DND-41 (cell line): Measurements from ENCODE around the gene GPR108.

Source experiments
- ATAC-seq: fragments of 200-7000 bp; cut with Tn5 transposase; 3 replicates; pipeline ENCODE4 v1.9.1; 2021; ENCODE audit warnings: low read depth; ENCODE audit not compliant: insufficient read depth
- DNase-seq: peaks from one replicate; pipeline ENCODE4 v3.0.0-alpha.2; 2020
- H2AFZ ChIP-seq: 2 replicates; pipeline ENCODE4 v1.6.0; 2012; ENCODE audit warnings: low read depth, low read length
- H3K27ac ChIP-seq: 2 replicates; pipeline ENCODE4 v1.5.1; 2012; ENCODE audit warnings: low read length, inconsistent platforms
- H3K27me3 ChIP-seq: fragments of 200-600 bp; sonication (generic); 2 replicates; pipeline ENCODE4 v1.6.0; 2012; ENCODE audit warnings: low read length, mild to moderate bottlenecking, inconsistent platforms; ENCODE audit not compliant: insufficient read depth, poor library complexity
- H3K36me3 ChIP-seq: 2 replicates; pipeline ENCODE4 v1.5.1; 2012; ENCODE audit warnings: low read length, inconsistent platforms; ENCODE audit not compliant: insufficient read depth
- H3K4me1 ChIP-seq: 2 replicates; pipeline ENCODE4 v1.5.1; 2012; ENCODE audit warnings: mild to moderate bottlenecking, low read length; ENCODE audit not compliant: insufficient read depth
- H3K4me2 ChIP-seq: 2 replicates; pipeline ENCODE4 v1.6.0; 2012; ENCODE audit warnings: mild to moderate bottlenecking, moderate library complexity, low read length, inconsistent platforms; ENCODE audit not compliant: insufficient read depth
- H3K4me3 ChIP-seq, 2 experiments: fragments of 200-600 bp in 1 of 2; shearing (Covaris generic) in 1 of 2; 2 replicates each; pipeline ENCODE4 v1.5.1; 2012 to 2016; ENCODE audit warnings: inconsistent platforms in 2 of 2, low read length in 2 of 2, mild to moderate bottlenecking in 2 of 2, low read depth in 1 of 2, moderate library complexity in 1 of 2
- H3K79me2 ChIP-seq: 2 replicates; pipeline ENCODE4 v1.6.0; 2012; ENCODE audit warnings: low read length, inconsistent platforms; ENCODE audit not compliant: insufficient read depth
- H3K9ac ChIP-seq: 2 replicates; pipeline ENCODE4 v1.6.0; 2012; ENCODE audit warnings: low read depth, mild to moderate bottlenecking, inconsistent platforms, low read length, moderate library complexity
- H3K9me3 ChIP-seq: 2 replicates; pipeline ENCODE4 v1.5.1; 2012; ENCODE audit warnings: low read length, moderate library complexity, mild to moderate bottlenecking, inconsistent platforms; ENCODE audit not compliant: insufficient read depth, severe bottlenecking
- H4K20me1 ChIP-seq: 2 replicates; pipeline ENCODE4 v1.6.0; 2012; ENCODE audit warnings: low read length; ENCODE audit not compliant: insufficient read depth
- CTCF ChIP-seq: IDR thresholded peaks from 2 replicates; pipeline ENCODE4 v1.5.1; 2012; ENCODE audit warnings: borderline replicate concordance, low read length, moderate library complexity, mild to moderate bottlenecking; ENCODE audit not compliant: poor library complexity, severe bottlenecking; ENCODE audit errors: extremely low read depth
- EZH2 ChIP-seq: IDR thresholded peaks from 3 replicates; pipeline ENCODE4 v1.6.1; 2012; ENCODE audit warnings: borderline replicate concordance, low read depth, mild to moderate bottlenecking, moderate library complexity, low read length, inconsistent platforms; ENCODE audit not compliant: severe bottlenecking

GPR108 gene

GRCh38 chr19:6724631-6725492 is 12.5 kb downstream of the GPR108 start:
- Histone ChIP-seq H3K9ac (no peak overlapping the region), H3K27ac (no peak overlapping the region), H4K20me1 (peaks cover 2% of the 10 kb centered on the region; the same call in 1 of the 2 replicates), H3K79me2 (no peaks in the 10 kb centered on the region), H3K9me3 (no peaks in the 10 kb centered on the region), H2AFZ (no peak overlapping the region), H3K27me3 (no peaks in the 10 kb centered on the region), H3K4me3 (no peak overlapping the region), H3K4me1 (no peaks in the 10 kb centered on the region), H3K36me3 (no peaks in the 10 kb centered on the region), H3K4me2 (no peak overlapping the region)
- TF ChIP-seq EZH2 (no peak), CTCF (no peak)
- no peak for ATAC-seq
- DNase-seq, result no peak

DNA sequence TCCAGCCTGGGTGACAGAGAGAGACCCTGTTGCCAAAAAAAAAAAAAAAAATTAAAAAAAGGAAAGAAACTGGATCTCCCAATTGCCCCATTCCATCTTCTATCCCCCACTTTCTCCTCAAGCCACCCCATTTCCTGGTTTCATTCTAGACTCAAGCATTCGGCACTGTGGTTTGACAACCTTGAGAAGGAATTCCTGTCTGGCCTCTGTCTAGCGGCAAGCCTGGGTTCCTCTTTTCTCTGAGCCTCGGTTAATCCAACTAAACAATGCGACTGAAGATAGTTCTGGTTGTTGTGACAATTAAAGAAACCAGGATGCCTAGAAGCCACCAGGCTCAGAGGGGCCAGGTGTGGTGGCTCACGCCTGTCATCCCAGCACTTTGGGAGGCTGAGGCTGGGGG is 13.6 kb downstream of the GPR108 start:
- no peak overlapping the region for H3K4me2 ChIP-seq

DNA sequence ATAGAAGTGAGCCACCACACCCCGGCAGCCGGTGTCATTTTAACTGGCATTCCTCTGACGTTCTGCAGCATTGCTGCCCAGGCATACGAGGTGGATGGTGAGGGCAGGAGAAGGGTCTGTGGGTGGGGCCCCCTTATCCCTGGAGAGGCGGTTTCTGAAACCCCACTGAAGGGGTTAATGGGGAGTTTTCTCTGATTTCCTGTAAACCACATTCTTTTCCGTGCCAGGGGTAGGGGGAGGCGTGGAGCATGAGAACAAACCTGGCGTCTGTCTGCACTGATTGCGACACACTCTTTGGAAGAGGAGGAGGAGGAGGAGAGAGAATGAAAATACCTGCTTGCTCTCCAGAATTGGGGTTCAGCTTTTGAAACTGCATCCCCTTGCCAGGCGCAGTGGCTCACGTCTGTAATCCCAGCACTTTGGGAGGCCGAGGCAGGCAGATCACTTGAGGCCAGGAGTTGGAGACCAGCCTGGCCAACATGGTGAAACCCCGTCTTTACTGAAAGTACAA is 14.2 kb downstream of the GPR108 start:
- no peaks in the 10 kb centered on the region for H3K27me3 ChIP-seq
- H3K36me3 ChIP-seq, result no peaks in the 10 kb centered on the region
- peaks cover 2% of the 10 kb centered on the region; the same call in 1 of the 2 replicates for H4K20me1 ChIP-seq
- H3K4me3 ChIP-seq, result no peak overlapping the region
- H3K9ac ChIP-seq, result no peak overlapping the region
- TF ChIP-seq CTCF, result no peak
- TF ChIP-seq EZH2, result no peak
- DNase-seq, result no peak
- no peak overlapping the region for H3K4me2 ChIP-seq
- no peak overlapping the region for H3K27ac ChIP-seq
- H2AFZ ChIP-seq, result no peak overlapping the region
- H3K79me2 ChIP-seq, result no peaks in the 10 kb centered on the region
- no peaks in the 10 kb centered on the region for H3K9me3 ChIP-seq
- H3K4me1 ChIP-seq, result no peaks in the 10 kb centered on the region
- no peak for ATAC-seq

More for the DNA sequence above, 13.6 kb downstream of the GPR108 start:
- Histone ChIP-seq H3K9ac (no peak overlapping the region), H3K4me3 (no peak overlapping the region), H3K4me1 (no peaks in the 10 kb centered on the region), H4K20me1 (peaks cover 2% of the 10 kb centered on the region; the same call in 1 of the 2 replicates), H3K79me2 (no peaks in the 10 kb centered on the region), H3K36me3 (no peaks in the 10 kb centered on the region), H2AFZ (no peak overlapping the region), H3K27me3 (no peaks in the 10 kb centered on the region), H3K9me3 (no peaks in the 10 kb centered on the region), H3K27ac (no peak overlapping the region)
- no peak for ATAC-seq
- TF ChIP-seq EZH2 (no peak), CTCF (no peak)
- no peak for DNase-seq
